H1 (cell line): ENCODE measurements around the gene LSM5. TPM values are rescaled to one million over a fixed set of nuclear protein-coding genes. Genes with fewer than 3 reads are reported as not detected.

ENCODE experiments used
- CTCF ChIA-PET: fragments of 300-600 bp; sonication (Branson Sonifier 250); formaldehyde crosslinking; loops from one replicate; lab custom pipeline; 2021; ENCODE audit not compliant: partially characterized antibody; lab: Charles Lee
- POLR2A ChIA-PET: fragments of 300-600 bp; sonication (Branson Sonifier 250); formaldehyde crosslinking; loops from one replicate; lab custom pipeline; 2021; ENCODE audit warnings: inconsistent platforms; ENCODE audit not compliant: partially characterized antibody; lab: Charles Lee
- DNase-seq, 2 experiments: peaks; one replicate each; pipeline versions ENCODE4 v3.0.0 to v3.0.0-alpha.2; 2010 to 2022; ENCODE audit warnings: low spot score in 2 of 2, low read depth in 1 of 2, mixed read lengths in 1 of 2
- FAIRE-seq: peaks from 2 replicates; lab custom pipeline; 2011; peaks lifted over from hg19 to GRCh38; lab: Jason Lieb, UNC
- H2AFZ ChIP-seq: 2 replicates; pipeline ENCODE4 v1.8.1; 2012; ENCODE audit warnings: low read length, inconsistent platforms
- H2AK5ac ChIP-seq: 2 replicates; pipeline ENCODE4 v1.6.1; 2013; ENCODE audit warnings: low read depth, low read length
- H2BK120ac ChIP-seq: replicated peaks from 2 replicates; pipeline ENCODE3; 2013; ENCODE audit warnings: low read depth, low read length, inconsistent platforms
- H2BK12ac ChIP-seq: 2 replicates; pipeline ENCODE4 v1.6.1; 2013; ENCODE audit warnings: low read depth, low read length
- H2BK15ac ChIP-seq: 2 replicates; pipeline ENCODE4 v1.6.1; 2013; ENCODE audit warnings: low read length
- H2BK20ac ChIP-seq: 2 replicates; pipeline ENCODE4 v1.6.1; 2013; ENCODE audit warnings: low read length
- H2BK5ac ChIP-seq: 2 replicates; pipeline ENCODE4 v1.6.1; 2013; ENCODE audit warnings: low read depth, low read length
- H3K14ac ChIP-seq: 2 replicates; pipeline ENCODE4 v1.6.1; 2013; ENCODE audit warnings: inconsistent platforms; ENCODE audit not compliant: insufficient read length
- H3K18ac ChIP-seq: 2 replicates; pipeline ENCODE4 v1.6.1; 2013; ENCODE audit warnings: low read length; ENCODE audit errors: extremely low read depth
- H3K23ac ChIP-seq: 2 replicates; pipeline ENCODE4 v1.6.1; 2013; ENCODE audit warnings: inconsistent platforms; ENCODE audit not compliant: insufficient read length
- H3K23me2 ChIP-seq: 2 replicates; pipeline ENCODE4 v1.6.1; 2013; ENCODE audit warnings: low read depth, low read length
- H3K27ac ChIP-seq: 2 replicates; pipeline ENCODE4 v1.6.1; 2011; ENCODE audit warnings: low read depth, low read length, inconsistent platforms
- H3K27me3 ChIP-seq, 4 experiments: replicated peaks in 1 of 4; 1 replicate in 1 of 4; 2 replicates in 3 of 4; pipeline versions ENCODE4 v1.6.1 to v1.8.1; 2011 to 2013; ENCODE audit warnings: low read length in 3 of 4, mild to moderate bottlenecking in 3 of 4, inconsistent platforms in 2 of 4, mixed read lengths in 2 of 4, moderate library complexity in 1 of 4; ENCODE audit not compliant: control insufficient read depth in 3 of 4, insufficient read depth in 3 of 4; ENCODE audit errors: extremely low read depth in 1 of 4
- H3K36me3 ChIP-seq, 4 experiments: 2 replicates each; pipeline versions ENCODE4 v1.6.1 to v1.8.1; 2011 to 2013; ENCODE audit warnings: mild to moderate bottlenecking in 4 of 4, low read length in 3 of 4, moderate library complexity in 2 of 4, control low read depth in 1 of 4, inconsistent platforms in 1 of 4; ENCODE audit not compliant: insufficient read depth in 4 of 4, control insufficient read depth in 2 of 4
- H3K4ac ChIP-seq: replicated peaks from 2 replicates; pipeline ENCODE3; 2013; ENCODE audit warnings: low read length, low read depth, mixed read lengths, inconsistent platforms; ENCODE audit not compliant: insufficient read length
- H3K4me1 ChIP-seq, 4 experiments: replicated peaks in 1 of 4; 1 replicate in 1 of 4; 2 replicates in 3 of 4; pipeline versions ENCODE4 v1.6.1 to v1.8.1; 2011 to 2013; ENCODE audit warnings: low read length in 3 of 4, inconsistent platforms in 2 of 4, mixed read lengths in 1 of 4; ENCODE audit not compliant: insufficient read depth in 4 of 4, control insufficient read depth in 3 of 4
- H3K4me2 ChIP-seq, 2 experiments: 2 replicates each; pipeline versions ENCODE4 v1.6.1 to v1.8.1; 2011 to 2013; ENCODE audit warnings: low read depth in 2 of 2, low read length in 2 of 2, control low read depth in 1 of 2, inconsistent platforms in 1 of 2, mild to moderate bottlenecking in 1 of 2; ENCODE audit not compliant: insufficient read depth in 1 of 2
- H3K4me3 ChIP-seq, 4 experiments: fragments of 200-600, 300-600 bp in 1 of 4; sonication (generic), shearing (Covaris generic), sonication (Bioruptor Twin) in 1 of 4; 2 replicates each; pipeline versions ENCODE4 v1.5.1 to v1.8.1; 2011 to 2016; ENCODE audit warnings: low read length in 4 of 4, low read depth in 3 of 4, control low read depth in 2 of 4, inconsistent platforms in 2 of 4, mild to moderate bottlenecking in 2 of 4, mixed read lengths in 1 of 4, moderate library complexity in 1 of 4; ENCODE audit not compliant: insufficient read depth in 2 of 4; ENCODE audit errors: extremely low read depth in 1 of 4
- H3K56ac ChIP-seq: replicated peaks from 2 replicates; pipeline ENCODE3; 2013; ENCODE audit warnings: low read depth, mild to moderate bottlenecking, mixed read lengths, low read length, inconsistent platforms; ENCODE audit not compliant: insufficient read length
- H3K79me1 ChIP-seq: 2 replicates; pipeline ENCODE4 v1.6.1; 2013; ENCODE audit warnings: low read depth, low read length, control low read depth
- H3K79me2 ChIP-seq, 2 experiments: 2 replicates each; pipeline versions ENCODE4 v1.6.1 to v1.8.1; 2012 to 2013; ENCODE audit warnings: low read length in 2 of 2, mild to moderate bottlenecking in 2 of 2, inconsistent platforms in 1 of 2; ENCODE audit not compliant: insufficient read depth in 2 of 2, control insufficient read depth in 1 of 2
- H3K9ac ChIP-seq, 4 experiments: replicated peaks in 1 of 4; 1 replicate in 1 of 4; 2 replicates in 3 of 4; pipeline versions ENCODE4 v1.6.1 to v1.8.1; 2011 to 2013; ENCODE audit warnings: low read depth in 3 of 4, low read length in 3 of 4, control low read depth in 2 of 4, mild to moderate bottlenecking in 2 of 4, moderate library complexity in 2 of 4, inconsistent platforms in 1 of 4; ENCODE audit errors: extremely low read depth in 1 of 4
- H3K9me3 ChIP-seq, 2 experiments: 2 replicates each; pipeline versions ENCODE4 v1.6.1 to v1.8.1; 2012 to 2013; ENCODE audit warnings: mild to moderate bottlenecking in 2 of 2, moderate library complexity in 2 of 2, control low read depth in 1 of 2, inconsistent platforms in 1 of 2, low read depth in 1 of 2, low read length in 1 of 2, mixed read lengths in 1 of 2; ENCODE audit not compliant: insufficient read depth in 2 of 2
- H4K20me1 ChIP-seq, 2 experiments: replicated peaks in 1 of 2; 2 replicates each; pipeline versions ENCODE3 to v1.8.1; 2011 to 2013; ENCODE audit warnings: inconsistent platforms in 2 of 2, low read length in 2 of 2, mild to moderate bottlenecking in 1 of 2; ENCODE audit not compliant: insufficient read depth in 2 of 2, control insufficient read depth in 1 of 2
- H4K5ac ChIP-seq: 2 replicates; pipeline ENCODE4 v1.6.1; 2013; ENCODE audit warnings: low read length, low read depth, mixed read lengths, inconsistent platforms; ENCODE audit not compliant: insufficient read length
- H4K8ac ChIP-seq: 2 replicates; pipeline ENCODE4 v1.8.0; 2013; ENCODE audit warnings: mild to moderate bottlenecking, moderate library complexity, low read length, inconsistent platforms; ENCODE audit not compliant: insufficient read depth; ENCODE audit errors: extremely low read depth
- H4K91ac ChIP-seq: replicated peaks from 2 replicates; pipeline ENCODE3; 2013; ENCODE audit warnings: low read length, mixed read lengths, inconsistent platforms; ENCODE audit not compliant: insufficient read length
- CTCF ChIP-seq, 3 experiments: IDR thresholded peaks; 1 replicate in 2 of 3; 2 replicates in 1 of 3; pipeline versions ENCODE4 v1.5.1 to v1.6.1; 2011; ENCODE audit warnings: low read length in 3 of 3, mild to moderate bottlenecking in 3 of 3, inconsistent platforms in 2 of 3, low read depth in 1 of 3, moderate library complexity in 1 of 3; ENCODE audit not compliant: insufficient read depth in 1 of 3; ENCODE audit errors: control extremely low read depth in 1 of 3
- EGR1 ChIP-seq: IDR thresholded peaks from 2 replicates; pipeline ENCODE4 v1.6.1; 2011; ENCODE audit warnings: low read depth, low read length, borderline replicate concordance
- FOSL1 ChIP-seq: IDR thresholded peaks from 2 replicates; pipeline ENCODE4 v1.6.1; 2011; ENCODE audit warnings: mild to moderate bottlenecking, low read depth, low read length, moderate library complexity; ENCODE audit not compliant: insufficient read depth
- NRF1 ChIP-seq: IDR thresholded peaks from 2 replicates; pipeline ENCODE4 v1.6.1; 2011; ENCODE audit warnings: mild to moderate bottlenecking, low read depth, low read length, improper control_type of control experiment
- PHF8 ChIP-seq: fragments of 200-600 bp; sonication (generic); conservative IDR thresholded peaks from 2 replicates; pipeline ENCODE4 v1.7.1; 2012; ENCODE audit warnings: low read depth, mild to moderate bottlenecking, inconsistent platforms, low read length, moderate library complexity
- POLR2A ChIP-seq, 2 experiments: IDR thresholded peaks; 1 replicate in 1 of 2; 2 replicates in 1 of 2; pipeline ENCODE4 v1.6.1; 2011; ENCODE audit warnings: low read depth in 2 of 2, low read length in 2 of 2, mild to moderate bottlenecking in 2 of 2; ENCODE audit errors: control extremely low read depth in 1 of 2
- RAD21 ChIP-seq, 2 experiments: IDR thresholded peaks in 1 of 2; conservative IDR thresholded peaks in 1 of 2; 2 replicates each; pipeline ENCODE4 v1.6.1; 2011; ENCODE audit warnings: low read depth in 2 of 2, low read length in 2 of 2, improper control_type of control experiment in 1 of 2, inconsistent platforms in 1 of 2, mild to moderate bottlenecking in 1 of 2, moderate library complexity in 1 of 2
- RFX5 ChIP-seq: IDR thresholded peaks from 2 replicates; pipeline ENCODE4 v1.6.1; 2011; ENCODE audit warnings: low read depth, low read length, improper control_type of control experiment, borderline replicate concordance
- SRF ChIP-seq: IDR thresholded peaks from 2 replicates; pipeline ENCODE4 v1.6.1; 2011; ENCODE audit warnings: mild to moderate bottlenecking, low read depth, low read length, moderate library complexity
- TEAD4 ChIP-seq: IDR thresholded peaks from 2 replicates; pipeline ENCODE4 v1.6.1; 2012; ENCODE audit warnings: low read depth, low read length, inconsistent platforms, mixed read lengths
- USF2 ChIP-seq: IDR thresholded peaks from 2 replicates; pipeline ENCODE4 v1.6.1; 2011; ENCODE audit warnings: low read length, improper control_type of control experiment
- WGBS, 2 experiments: shearing (Covaris generic) in 1 of 2; methylation state at CpG; one replicate each; pipeline versions ENCODE4 v1.1.6 to v1.1.7; 2013 to 2015; ENCODE audit warnings: low lambda C conversion rate in 2 of 2, mixed read lengths in 2 of 2, inconsistent platforms in 1 of 2, low coverage in 1 of 2, missing lambda C conversion rate in 1 of 2; ENCODE audit not compliant: insufficient replicate concordance in 2 of 2, insufficient coverage in 1 of 2, insufficient read length in 1 of 2; ENCODE audit errors: extremely low coverage in 1 of 2, missing lambda C conversion rate in 1 of 2; 5-methylcytosine and 5-hydroxymethylcytosine counted together
- polyA plus RNA-seq, 7 experiments: library from polyadenylated mRNA; depleted of rRNA in 3 of 7; stranded (reverse) in 5 of 7; unstranded in 2 of 7; fragments of >200 nt in 5 of 7; fragments of 200-250 nt in 2 of 7; gene quantifications; 1 replicate in 5 of 7; 2 replicates in 1 of 7; 4 replicates in 1 of 7; pipeline versions ENCODE4 v1.2.1 to v1.2.3, GENCODE V29; 2011 to 2013; ENCODE audit warnings: missing spikeins in 2 of 7, mixed read lengths in 2 of 7
- total RNA-seq: library from RNA; stranded (reverse); fragmentation: NEBNext Ultra II Directional; extraction: Animal tissue kit (Norgen Biotek cat#: 25700); gene quantifications from 2 replicates; pipeline ENCODE4 v1.2.1, GENCODE V29; 2021

LSM5 gene
- total and polyA plus RNA-seq, 2 of the 8 experiments (the other 6 are each of a cell fraction or from before 2014, with no cell fraction given): 58.9 to 103 TPM

GRCh38 chr7:32481176-32481575 is 9.0 kb downstream of the LSM5 start:
- Histone ChIP-seq H3K23ac (no peak overlapping the region), H4K20me1 (no peaks in the 10 kb centered on the region), H3K36me3 (peaks cover 0 to under 1% (median 0%) of the 10 kb centered on the region in 4 experiments; a peak in 2 of 8 replicates), H2BK20ac (no peak overlapping the region), H3K56ac (no peak overlapping the region), H3K27ac (no peak overlapping the region), H4K91ac (no peak overlapping the region), H3K4me2 (no peak overlapping the region), H2BK120ac (no peak overlapping the region), H3K27me3 (no peaks in the 10 kb centered on the region), H4K5ac (no peak overlapping the region), H3K79me1 (no peaks in the 10 kb centered on the region), H3K9me3 (no peaks in the 10 kb centered on the region), H3K79me2 (no peaks in the 10 kb centered on the region), H3K4me1 (no peaks in the 10 kb centered on the region), H3K4ac (no peak overlapping the region), H3K18ac (no peak overlapping the region), H2AK5ac (no peak overlapping the region), H2BK5ac (no peak overlapping the region), H3K14ac (no peak overlapping the region), H2BK12ac (no peak overlapping the region), H3K4me3 (no peak overlapping the region), H2AFZ (no peak overlapping the region), H3K23me2 (no peaks in the 10 kb centered on the region), H2BK15ac (no peak overlapping the region), H3K9ac (no peak overlapping the region; a peak in 1 of 7 replicates), H4K8ac (no peak overlapping the region)
- DNase-seq (no peak), FAIRE-seq (no peak)
- POLR2A ChIA-PET: no interaction called here
- CTCF ChIA-PET: interaction anchor here (1.4 to 2.3 kb wide), 2 partner anchors 8 to 133 kb away, joined by 3 to 18 read pairs; partner anchors contain the start of gene LSM5
- WGBS, 2 experiments: 100% methylated on average over 1 of the region's 1 CpG; no CpG with 5 or more reads in 1 of the 2 experiments
- no peak for TF ChIP-seq FOSL1
- no peak for TF ChIP-seq USF2
- no peak for TF ChIP-seq SRF
- TF ChIP-seq PHF8: no peak
- no peak for TF ChIP-seq TEAD4
- TF ChIP-seq POLR2A (IDR thresholded peaks at IDR 0.05; ENCODE audit: control extremely low read depth in 1 of 2, low read depth in 2 of 2, low read length in 2 of 2): no peak
- no peak for TF ChIP-seq RFX5
- TF ChIP-seq CTCF (IDR thresholded peaks at IDR 0.05; ENCODE audit: control extremely low read depth in 1 of 3, insufficient read depth in 1 of 3, low read depth in 1 of 3, low read length in 3 of 3): no peak
- TF ChIP-seq RAD21 (IDR thresholded peaks at IDR 0.05 in 1 of 2, conservative IDR thresholded peaks at IDR 0.05 in 1 of 2; ENCODE audit: low read depth in 2 of 2, low read length in 2 of 2): no peak
- TF ChIP-seq NRF1: no peak
- no peak for TF ChIP-seq EGR1
